SK-N-SH treated with all-trans-retinoic acid at 6 μM for 48 hours (cell line): ENCODE measurements around the gene MTCL1.

Experiments used
- ATAC-seq: fragments of 200-7000 bp; cut with Tn5 transposase; 3 replicates; pipeline ENCODE4 v1.9.1; 2020; ENCODE audit warnings: mild to moderate bottlenecking, moderate library complexity
- ARNTL ChIP-seq: fragments of 450-650 bp; formaldehyde crosslinking; IDR thresholded peaks from 2 replicates; pipeline ENCODE4 v1.5.0; 2020; ENCODE audit warnings: low read depth, mild to moderate bottlenecking, moderate library complexity, borderline replicate concordance
- BACH2 ChIP-seq: fragments of 250-450 bp; sonication (Bioruptor Pico); IDR thresholded peaks from 2 replicates; pipeline ENCODE4 v1.9.0; 2021; ENCODE audit warnings: mild to moderate bottlenecking, borderline replicate concordance
- CREB5 ChIP-seq: fragments of 250-450 bp; sonication (Bioruptor Pico); IDR thresholded peaks from 2 replicates; pipeline ENCODE4 v1.5.1; 2020; ENCODE audit warnings: low read depth, mild to moderate bottlenecking, moderate library complexity
- CSDC2 ChIP-seq: fragments of 250-450 bp; sonication (Bioruptor Pico); IDR thresholded peaks from 2 replicates; pipeline ENCODE4 v1.5.0; 2020; ENCODE audit warnings: mild to moderate bottlenecking, moderate library complexity
- ESRRG ChIP-seq: fragments of 250-450 bp; sonication (Bioruptor Pico); IDR thresholded peaks from 2 replicates; pipeline ENCODE4 v1.6.1; 2021; ENCODE audit warnings: mild to moderate bottlenecking
- GLIS3 ChIP-seq: fragments of 250-450 bp; sonication (Bioruptor Pico); IDR thresholded peaks from 2 replicates; pipeline ENCODE4 v1.5.0; 2020; ENCODE audit warnings: mild to moderate bottlenecking, moderate library complexity
- ISL1 ChIP-seq: fragments of 250-450 bp; sonication (Bioruptor Pico); IDR thresholded peaks from 2 replicates; pipeline ENCODE4 v2.1.2; 2022; ENCODE audit warnings: mild to moderate bottlenecking, moderate library complexity
- OSR1 ChIP-seq: fragments of 250-450 bp; sonication (Bioruptor Pico); IDR thresholded peaks from 2 replicates; pipeline ENCODE4 v1.8.0; 2022; ENCODE audit warnings: moderate library complexity, mild to moderate bottlenecking, inconsistent platforms
- PATZ1 ChIP-seq: fragments of 250-450 bp; sonication (Bioruptor Pico); IDR thresholded peaks from 2 replicates; pipeline ENCODE4 v1.8.0; 2020; ENCODE audit warnings: mild to moderate bottlenecking, moderate library complexity, borderline replicate concordance
- POU6F1 ChIP-seq: fragments of 250-450 bp; sonication (Bioruptor Pico); IDR thresholded peaks from 2 replicates; pipeline ENCODE4 v1.8.0; 2021; ENCODE audit warnings: low read depth, mild to moderate bottlenecking, moderate library complexity, borderline replicate concordance
- PPARA ChIP-seq: fragments of 250-450 bp; sonication (Bioruptor Pico); IDR thresholded peaks from 2 replicates; pipeline ENCODE4 v1.5.0; 2020; ENCODE audit warnings: mild to moderate bottlenecking, borderline replicate concordance
- RARB ChIP-seq: fragments of 250-450 bp; sonication (Bioruptor Pico); IDR thresholded peaks from 2 replicates; pipeline ENCODE4 v1.8.0; 2021; ENCODE audit warnings: mild to moderate bottlenecking, moderate library complexity
- SNAI2 ChIP-seq: fragments of 250-450 bp; sonication (Bioruptor Pico); IDR thresholded peaks from 2 replicates; pipeline ENCODE4 v1.5.0; 2020; ENCODE audit warnings: mild to moderate bottlenecking, moderate library complexity
- TCF4 ChIP-seq: fragments of 250-450 bp; sonication (Bioruptor Pico); IDR thresholded peaks from 2 replicates; pipeline ENCODE4 v1.8.0; 2021; ENCODE audit warnings: mild to moderate bottlenecking, moderate library complexity, borderline replicate concordance
- TOX ChIP-seq: fragments of 250-450 bp; sonication (Bioruptor Pico); IDR thresholded peaks from 2 replicates; pipeline ENCODE4 v1.8.0; 2021; ENCODE audit warnings: mild to moderate bottlenecking, moderate library complexity, borderline replicate concordance
- TSHZ2 ChIP-seq: fragments of 250-450 bp; sonication (Bioruptor Pico); IDR thresholded peaks from 2 replicates; pipeline ENCODE4 v1.5.0; 2020; ENCODE audit warnings: mild to moderate bottlenecking, moderate library complexity
- ZC3H10 ChIP-seq: fragments of 250-450 bp; sonication (Bioruptor Pico); IDR thresholded peaks from 2 replicates; pipeline ENCODE4 v1.5.1; 2021; ENCODE audit warnings: mild to moderate bottlenecking, moderate library complexity
- ZFP3 ChIP-seq: fragments of 250-450 bp; sonication (Bioruptor Pico); IDR thresholded peaks from 2 replicates; pipeline ENCODE4 v1.5.0; 2020; ENCODE audit warnings: mild to moderate bottlenecking, moderate library complexity
- ZFP30 ChIP-seq: fragments of 450-650 bp; formaldehyde crosslinking; IDR thresholded peaks from 2 replicates; pipeline ENCODE4 v1.5.0; 2022; ENCODE audit warnings: mild to moderate bottlenecking, moderate library complexity
- ZNF70 ChIP-seq: fragments of 450-650 bp; formaldehyde crosslinking; IDR thresholded peaks from 2 replicates; pipeline ENCODE4 v1.5.0; 2020; ENCODE audit warnings: mild to moderate bottlenecking, moderate library complexity

The MTCL1 gene

GRCh38 chr18:8863427-8863826 is 158.1 kb downstream of the MTCL1 start:
- ATAC-seq = no peak
- no peak for TF ChIP-seq OSR1 (CRISPR knock-in tag)
- TF ChIP-seq ISL1 = no peak
- TF ChIP-seq TOX (CRISPR knock-in tag) = no peak
- TF ChIP-seq GLIS3 (CRISPR knock-in tag) = no peak
- no peak for TF ChIP-seq PATZ1
- TF ChIP-seq BACH2 (CRISPR knock-in tag) = no peak
- TF ChIP-seq ESRRG (CRISPR knock-in tag) = no peak
- no peak for TF ChIP-seq POU6F1 (CRISPR knock-in tag)

GRCh38 chr18:8865934-8866333 is 160.6 kb downstream of the MTCL1 start:
- TF ChIP-seq ARNTL (CRISPR knock-in tag) (no peak), ZFP30 (CRISPR knock-in tag) (no peak), ZFP3 (CRISPR knock-in tag) (no peak), OSR1 (CRISPR knock-in tag) (no peak), RARB (CRISPR knock-in tag) (no peak), ISL1 (no peak), TSHZ2 (CRISPR knock-in tag) (no peak), GLIS3 (CRISPR knock-in tag) (no peak), CSDC2 (CRISPR knock-in tag) (no peak), BACH2 (CRISPR knock-in tag) (no peak), PATZ1 (no peak), ESRRG (CRISPR knock-in tag) (no peak), PPARA (CRISPR knock-in tag) (no peak), CREB5 (no peak), ZC3H10 (CRISPR knock-in tag) (no peak), TCF4 (no peak), ZNF70 (CRISPR knock-in tag) (no peak), SNAI2 (CRISPR knock-in tag) (no peak)
- no peak for ATAC-seq

GRCh38 chr18:8866679-8867078 is 161.3 kb downstream of the MTCL1 start:
- no peak for TF ChIP-seq CREB5
- TF ChIP-seq OSR1 (CRISPR knock-in tag) = no peak
- no peak for TF ChIP-seq POU6F1 (CRISPR knock-in tag)
- TF ChIP-seq TSHZ2 (CRISPR knock-in tag) = no peak
- TF ChIP-seq ARNTL (CRISPR knock-in tag) = no peak
- no peak for ATAC-seq
